ENCODE data around the gene FDCSP.
"Not testable (repeated sequence)": the region's sequence is repeated elsewhere in the genome, so short reads cannot be mapped to it uniquely, and the experiment has no call there.

FDCSP gene

DNA sequence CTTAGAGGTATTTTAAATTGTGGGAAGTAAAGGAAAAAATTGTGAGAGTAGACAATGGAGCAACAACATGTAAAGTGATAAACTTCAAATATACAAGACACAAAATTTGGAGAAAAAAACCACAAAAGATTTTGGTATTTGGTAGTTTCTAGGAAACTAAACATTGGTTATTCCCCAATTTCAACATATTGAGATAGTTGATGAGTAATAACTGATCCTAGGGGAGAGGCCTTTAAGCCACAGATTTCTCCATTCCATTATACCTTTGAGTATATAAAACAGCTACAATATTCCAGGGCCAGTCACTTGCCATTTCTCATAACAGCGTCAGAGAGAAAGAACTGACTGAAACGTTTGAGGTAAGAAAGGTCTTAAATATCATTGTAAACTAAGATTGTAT lies at the start of gene FDCSP:
Gene FDCSP, plus strand, starts transcription at position 301 of the 400 bp plus-strand sequence. CDS start 5,071 bp downstream, outside the sequence.
- no peak for DNase-seq (ENCODE audit: low read depth)

DNA sequence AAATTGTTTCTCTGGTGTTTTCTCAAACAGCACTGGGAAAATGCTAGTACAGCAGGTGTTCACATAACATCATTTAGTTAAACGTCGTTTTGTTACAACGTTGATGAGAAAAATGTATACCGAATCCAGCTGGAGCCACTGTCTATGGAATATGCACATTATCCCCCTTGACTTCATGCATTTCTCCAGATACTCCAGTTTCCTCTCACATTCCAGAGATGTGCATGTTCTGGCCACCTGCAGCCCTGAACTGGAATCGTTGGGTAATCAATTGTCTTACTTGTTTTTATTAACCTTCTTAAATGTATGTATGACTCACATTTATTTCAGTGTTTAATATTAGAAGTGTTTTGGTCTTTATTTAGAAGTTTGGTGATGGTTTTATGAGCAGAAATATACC lies 48.8 kb upstream of the FDCSP start:
- no peak for DNase-seq (ENCODE audit: low read depth)

DNA sequence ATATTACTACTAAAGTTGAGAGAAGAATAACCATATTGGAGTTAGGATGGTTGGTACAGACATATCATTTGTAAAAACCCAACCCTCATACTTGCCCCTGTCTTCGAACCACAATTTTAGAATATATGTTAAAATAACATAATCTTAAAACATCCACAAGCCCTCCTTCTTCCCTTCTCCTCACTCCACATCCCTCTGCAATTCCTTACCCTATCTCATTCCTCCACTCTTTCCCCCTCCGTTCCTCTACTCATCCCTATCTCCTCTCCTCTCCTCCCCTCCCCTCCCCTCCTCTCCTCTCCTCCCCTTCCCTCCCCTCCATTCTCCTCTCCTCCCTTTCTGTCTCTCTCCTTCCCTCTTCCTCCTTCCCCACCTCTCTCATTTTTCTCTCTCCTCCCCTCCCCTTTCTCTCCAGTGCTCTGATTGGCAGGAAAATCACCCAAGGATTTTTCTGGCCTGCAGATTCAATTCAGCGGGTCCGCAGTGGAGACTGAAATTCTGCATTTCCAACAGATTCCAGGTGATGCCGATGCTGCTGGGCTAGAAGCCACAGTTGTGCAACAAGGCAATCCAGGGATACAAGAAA lies 47.8 kb upstream of the FDCSP start:
- no peak for DNase-seq (ENCODE audit: low read depth)

DNA sequence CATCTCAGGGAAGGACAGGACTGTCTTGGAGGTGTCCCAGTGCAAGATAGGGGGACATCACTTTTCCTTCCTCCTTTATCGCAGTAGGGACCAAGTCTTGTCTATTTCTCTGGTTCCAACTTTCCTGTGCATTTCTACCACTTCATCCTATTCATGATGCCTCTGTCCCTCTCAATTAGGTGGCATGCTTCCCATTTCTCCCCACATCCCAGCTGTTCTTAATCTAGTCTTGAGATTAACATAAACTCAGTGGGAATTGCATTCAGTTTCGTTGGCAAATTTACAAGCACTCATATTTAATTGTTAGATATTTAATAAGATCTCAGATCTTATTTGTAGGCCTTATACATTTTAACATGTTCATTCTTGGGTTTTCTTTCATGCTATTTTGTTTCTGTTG lies 46.1 kb upstream of the FDCSP start:
- DNase-seq (ENCODE audit: low read depth) = no peak

DNA sequence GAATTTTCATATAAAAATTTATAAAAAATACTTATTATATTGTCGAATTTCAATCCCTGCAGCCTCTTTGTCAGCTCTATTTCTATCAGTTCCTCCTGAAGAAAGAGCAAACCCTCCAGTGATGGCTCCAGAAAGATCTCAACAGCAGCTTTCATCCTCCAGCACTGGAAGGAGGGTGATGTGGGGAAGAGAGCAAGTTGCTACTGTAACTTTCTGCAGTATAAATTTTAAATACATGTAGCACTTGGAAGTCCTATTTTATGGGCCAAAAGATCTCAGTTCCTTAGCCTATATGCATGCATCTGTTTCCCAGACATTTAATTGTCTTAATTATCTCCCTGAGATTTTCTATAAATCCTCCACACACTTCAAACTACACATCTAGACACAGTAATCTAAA lies 44.1 kb upstream of the FDCSP start:
- DNase-seq (ENCODE audit: low read depth) = no peak

DNA sequence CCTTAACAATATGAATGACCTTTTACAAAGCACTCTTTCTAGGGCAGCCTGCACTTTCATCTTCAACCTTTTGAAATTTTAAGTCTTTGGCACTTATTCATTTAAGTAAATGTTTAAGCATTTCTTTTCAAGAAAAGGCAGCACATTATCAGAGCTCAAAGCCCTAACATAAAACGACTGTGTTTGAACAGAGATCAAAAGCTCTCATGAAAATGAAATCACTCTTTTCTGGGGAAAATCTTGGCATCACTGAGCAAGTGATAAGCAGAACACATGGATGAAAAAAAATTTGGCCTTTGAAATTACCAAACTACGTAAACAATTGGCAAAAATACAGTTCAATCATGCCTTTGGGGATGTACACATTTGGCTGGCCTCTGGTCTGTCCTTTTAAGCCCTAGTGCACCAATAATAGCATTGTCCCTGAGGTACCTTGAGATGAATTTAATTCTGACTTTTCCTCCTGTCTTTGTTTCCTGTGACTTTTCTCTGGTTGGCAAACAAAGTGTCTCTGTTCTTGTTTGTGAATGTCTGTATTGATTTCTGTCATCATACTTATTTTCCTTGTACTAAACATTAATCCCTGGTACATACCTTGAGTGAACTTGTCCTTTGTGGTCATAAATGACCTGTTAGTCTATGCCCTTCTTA lies 43.3 kb upstream of the FDCSP start:
- DNase-seq (ENCODE audit: low read depth) = no peak

DNA sequence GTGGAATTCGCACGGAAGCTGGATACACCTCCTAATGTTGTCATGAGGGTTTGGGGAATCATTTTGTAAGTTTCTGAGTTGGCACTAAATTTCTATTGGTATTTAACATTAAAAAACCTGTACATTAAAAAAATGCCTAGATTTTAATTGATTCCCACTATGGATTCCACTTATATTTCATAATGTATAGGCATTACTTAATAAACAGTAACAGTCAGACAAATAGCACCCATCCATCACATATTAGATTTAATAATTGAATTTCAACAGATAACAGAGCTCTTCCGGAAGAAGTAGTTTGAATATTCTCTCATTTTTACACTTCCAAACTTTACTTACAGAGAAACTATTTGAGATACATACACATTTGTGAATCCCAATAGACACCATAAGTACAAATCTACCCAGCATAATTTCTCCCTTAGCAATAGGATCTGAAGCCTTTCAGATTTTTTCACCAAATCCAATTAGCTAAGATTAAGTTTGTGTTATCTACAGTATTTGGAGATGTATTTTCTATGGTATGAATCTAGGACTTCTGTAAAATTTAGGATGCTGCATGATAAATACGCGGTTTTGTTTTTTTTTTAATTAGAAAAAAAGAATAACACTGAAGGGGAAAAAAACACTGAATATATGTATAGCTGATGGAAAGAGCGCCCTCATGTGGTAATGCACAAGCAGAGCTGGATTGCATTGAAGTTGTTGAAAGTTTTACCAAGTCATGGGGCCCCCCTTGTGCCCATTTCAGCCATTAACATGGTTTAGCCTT lies 42.6 kb upstream of the FDCSP start:
- no peak for DNase-seq (ENCODE audit: low read depth)

DNA sequence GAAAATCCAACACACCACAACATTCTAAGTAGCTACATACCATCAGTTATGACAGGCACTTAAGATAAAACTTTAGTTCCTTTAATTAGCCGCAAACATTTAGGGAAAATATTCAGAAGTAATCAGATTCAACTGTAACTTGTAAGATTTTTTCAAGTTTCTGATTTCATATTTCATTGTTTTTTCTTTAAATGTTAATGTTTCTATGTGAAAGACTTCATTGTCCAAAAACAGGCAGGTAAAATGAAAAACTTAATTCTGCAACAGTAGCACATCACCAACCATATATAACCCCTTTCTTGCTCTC lies 42.0 kb upstream of the FDCSP start:
- no peak for DNase-seq (ENCODE audit: low read depth)

DNA sequence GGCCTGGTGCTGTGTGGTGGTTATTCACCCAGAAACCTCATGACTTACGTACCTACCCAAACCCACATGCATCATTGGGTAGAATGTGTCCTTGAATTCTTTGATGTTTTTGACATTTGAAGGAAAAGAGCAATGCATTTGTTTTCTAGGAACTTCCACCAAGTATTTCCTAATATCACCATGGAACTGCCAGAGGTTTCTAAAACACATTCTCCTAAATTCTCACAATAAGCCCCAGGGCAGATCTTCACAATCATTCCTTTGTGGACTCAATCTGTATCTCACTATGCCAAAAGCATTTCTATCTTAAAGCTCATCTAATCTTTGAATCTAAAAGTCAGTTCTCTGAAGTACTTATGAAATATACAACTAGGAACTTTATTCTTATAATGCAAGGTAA lies 38.7 kb upstream of the FDCSP start:
- no peak for DNase-seq (ENCODE audit: low read depth)

DNA sequence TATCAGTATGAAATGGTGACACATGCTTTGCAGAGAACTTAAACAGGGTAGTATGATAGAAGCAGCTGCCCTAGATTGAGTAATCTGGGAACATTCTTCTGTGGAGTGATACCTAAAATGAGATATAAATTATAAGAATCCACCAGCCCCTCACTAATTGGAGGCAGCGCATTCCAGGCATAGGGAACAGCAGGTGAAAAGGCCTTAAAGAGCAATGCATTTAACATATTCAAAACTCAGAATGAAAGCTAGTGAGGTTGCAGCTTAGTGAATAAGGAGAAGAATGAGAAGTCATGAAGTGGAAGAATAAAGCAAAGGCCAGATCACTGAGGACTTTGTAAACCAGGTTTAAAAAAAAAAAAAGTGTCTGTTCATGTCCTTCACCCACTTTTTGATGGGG lies 35.3 kb upstream of the FDCSP start:
- DNase-seq (ENCODE audit: low read depth) = no peak

DNA sequence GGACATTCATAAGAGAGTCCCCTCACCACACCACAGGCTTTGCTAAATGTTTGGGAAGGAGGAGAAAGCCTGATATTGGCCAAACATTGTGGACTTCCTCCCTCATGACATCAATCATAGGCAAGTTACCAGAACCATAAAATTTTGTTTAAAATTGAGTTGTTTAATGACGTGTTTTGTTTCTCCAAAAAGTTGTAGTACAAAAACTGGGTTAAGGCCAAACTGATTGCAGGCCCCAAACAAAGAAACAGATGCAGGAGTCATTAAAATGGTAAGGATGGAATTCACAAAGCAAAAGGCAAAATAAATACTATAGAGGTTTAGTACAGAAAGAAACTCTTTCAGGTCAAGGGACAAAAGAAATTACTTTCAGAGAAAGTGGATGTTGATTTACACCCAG lies 34.3 kb upstream of the FDCSP start:
- no peak for DNase-seq (ENCODE audit: low read depth)

DNA sequence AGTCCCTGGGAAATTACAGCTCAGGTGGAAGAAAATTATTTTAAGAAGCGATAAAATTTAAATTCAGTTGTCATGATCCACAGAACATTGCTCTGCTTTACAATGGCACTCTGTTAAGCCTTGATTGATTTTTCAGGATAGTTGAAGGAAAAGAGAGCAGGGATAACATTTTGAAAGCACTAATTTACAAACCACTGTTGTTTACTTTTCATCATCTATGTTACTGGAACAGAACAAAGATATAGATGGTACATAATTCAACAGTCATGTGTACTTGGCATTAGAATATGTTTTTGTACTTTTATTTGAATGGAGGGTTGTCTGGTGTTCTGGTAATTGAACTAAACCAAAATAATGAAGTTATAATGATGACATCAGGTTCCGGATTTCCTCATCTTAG lies 33.0 kb upstream of the FDCSP start:
- no peak for DNase-seq (ENCODE audit: low read depth)

DNA sequence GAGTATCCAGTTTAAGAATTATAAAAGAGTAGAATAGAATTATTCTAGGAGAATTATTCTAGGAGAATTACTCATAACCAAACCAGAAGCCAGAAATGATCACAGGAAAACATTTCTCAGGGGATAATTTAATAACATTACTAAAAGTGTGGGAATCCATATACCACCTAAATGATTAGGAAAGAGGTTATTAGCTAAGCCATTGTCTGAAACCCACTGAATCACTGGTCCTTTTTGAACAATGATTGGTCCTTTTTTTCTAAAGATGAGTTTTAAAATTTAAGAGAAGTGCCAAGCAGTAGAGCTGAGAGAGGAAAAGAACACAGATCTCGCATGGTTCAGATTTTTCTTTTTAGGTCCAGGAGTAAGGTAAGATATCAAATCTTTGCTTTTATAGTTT lies 30.5 kb upstream of the FDCSP start, which contains the start of gene ODAM:
Gene ODAM, plus strand, starts transcription at position 301 of the 400 bp plus-strand sequence. CDS start 819 bp downstream, outside the sequence.
- DNase-seq (ENCODE audit: low read depth) = no peak

DNA sequence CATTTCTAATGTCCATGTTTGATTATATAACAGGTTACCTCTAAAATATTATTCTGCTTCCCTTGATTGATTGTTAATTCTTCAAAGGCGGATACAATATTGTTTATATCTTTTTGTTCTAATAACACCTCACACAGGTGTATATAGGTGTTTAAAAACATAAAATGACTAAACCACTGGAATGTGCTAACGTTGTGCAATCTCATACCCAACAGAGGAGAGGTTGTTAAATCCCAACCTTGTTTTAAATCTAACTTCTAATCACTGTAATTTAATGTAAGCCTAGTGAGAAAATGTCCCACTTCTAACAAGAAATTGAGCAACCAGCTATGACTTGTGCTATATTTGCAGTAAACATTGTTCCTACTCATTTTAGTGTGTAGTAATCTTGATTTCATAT lies 29.1 kb upstream of the FDCSP start:
- no peak for DNase-seq (ENCODE audit: low read depth)

DNA sequence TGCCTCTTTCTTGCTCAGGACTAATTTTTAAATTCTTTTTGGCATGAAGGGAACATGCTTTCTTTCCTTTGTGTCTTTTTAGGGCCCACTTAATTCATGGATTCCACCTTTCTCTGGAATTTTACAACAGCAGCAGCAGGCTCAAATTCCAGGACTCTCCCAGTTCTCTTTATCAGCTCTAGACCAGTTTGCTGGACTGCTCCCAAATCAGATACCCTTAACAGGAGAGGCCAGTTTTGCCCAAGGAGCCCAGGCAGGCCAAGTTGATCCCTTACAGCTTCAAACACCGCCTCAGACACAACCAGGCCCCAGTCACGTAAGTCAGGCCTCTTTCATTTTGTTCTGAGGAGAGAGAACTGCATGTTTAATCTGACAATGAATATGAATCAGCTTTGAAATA lies 28.1 kb upstream of the FDCSP start:
- no peak for DNase-seq (ENCODE audit: low read depth)

DNA sequence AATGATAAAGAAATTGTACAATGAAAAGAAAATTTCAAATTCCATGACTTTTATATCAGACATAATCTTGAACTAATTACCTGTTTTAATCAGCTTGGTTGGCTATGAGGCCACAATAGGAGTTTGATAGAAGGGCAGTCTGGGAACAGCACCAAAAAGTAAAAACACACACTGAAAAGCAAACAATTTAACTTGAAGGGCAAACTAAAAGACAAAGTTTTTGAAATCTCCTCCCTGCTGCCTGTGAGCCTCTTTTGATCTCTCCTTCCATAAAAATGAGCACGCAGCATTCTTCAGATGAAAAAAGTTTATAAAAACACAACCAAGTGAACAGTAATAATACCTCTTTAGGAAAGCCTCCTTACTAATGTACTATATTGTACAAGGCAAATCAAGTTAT lies 22.3 kb upstream of the FDCSP start:
- DNase-seq (ENCODE audit: low read depth) = no peak

DNA sequence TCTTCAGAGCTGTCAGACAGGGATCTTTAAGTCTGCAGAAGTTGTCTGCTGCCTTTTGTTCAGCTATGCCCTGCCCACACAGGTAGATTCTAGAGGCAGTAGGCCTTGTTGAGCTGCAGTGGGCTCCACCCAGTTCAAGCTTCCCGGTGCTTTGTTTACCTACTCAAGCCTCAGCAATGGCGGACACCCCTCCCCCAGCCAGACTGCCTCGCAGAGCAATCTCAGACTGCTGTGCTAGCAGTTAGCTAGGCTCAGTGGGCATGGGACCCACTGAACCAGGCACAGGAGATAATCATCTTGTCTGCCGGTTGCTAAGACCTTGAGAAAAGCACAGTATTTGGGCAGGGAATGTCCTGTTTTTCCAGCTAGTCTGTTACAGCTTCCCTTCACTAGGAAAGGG lies 13.2 kb upstream of the FDCSP start:
- DNase-seq (ENCODE audit: low read depth) = not testable (repeated sequence)

DNA sequence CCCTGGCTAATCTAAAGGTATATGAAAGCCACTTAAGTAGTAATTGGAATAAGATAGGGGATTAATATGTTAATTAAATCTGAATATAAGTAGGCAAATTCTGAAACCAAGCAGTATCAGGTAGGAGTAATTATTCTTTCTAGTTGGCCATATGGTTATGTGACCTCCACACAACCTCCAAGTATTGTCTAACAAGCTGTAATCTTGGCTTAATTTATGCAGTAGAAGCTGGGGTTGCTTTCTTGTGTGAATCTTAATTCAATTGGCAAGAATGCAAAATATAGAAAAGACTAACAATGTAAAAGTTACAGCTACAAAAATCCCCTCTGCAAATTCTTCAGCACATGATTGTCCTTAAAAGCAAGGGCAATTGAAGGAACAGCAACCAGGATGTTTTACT lies 9.8 kb upstream of the FDCSP start:
- DNase-seq (ENCODE audit: low read depth) = not testable (repeated sequence)

DNA sequence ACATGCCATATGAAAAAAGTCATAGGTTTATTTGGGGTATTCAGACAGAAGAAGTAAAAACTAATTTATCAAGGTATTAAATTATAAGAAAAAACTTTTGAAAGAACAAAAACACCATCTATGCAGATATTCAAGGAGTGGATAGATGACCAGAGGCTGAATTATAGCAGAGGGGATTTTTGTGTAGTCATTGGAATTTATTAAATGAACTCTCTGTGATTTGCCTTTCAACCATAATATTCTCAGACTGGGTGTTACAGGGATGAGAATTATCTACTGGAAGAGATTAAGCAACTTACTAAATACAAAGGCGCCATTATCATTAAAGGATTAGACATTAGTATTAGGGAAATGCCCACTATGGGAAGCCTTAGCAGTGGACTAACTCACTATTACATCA lies 9.4 kb upstream of the FDCSP start:
- not testable (repeated sequence) for DNase-seq (ENCODE audit: low read depth)

DNA sequence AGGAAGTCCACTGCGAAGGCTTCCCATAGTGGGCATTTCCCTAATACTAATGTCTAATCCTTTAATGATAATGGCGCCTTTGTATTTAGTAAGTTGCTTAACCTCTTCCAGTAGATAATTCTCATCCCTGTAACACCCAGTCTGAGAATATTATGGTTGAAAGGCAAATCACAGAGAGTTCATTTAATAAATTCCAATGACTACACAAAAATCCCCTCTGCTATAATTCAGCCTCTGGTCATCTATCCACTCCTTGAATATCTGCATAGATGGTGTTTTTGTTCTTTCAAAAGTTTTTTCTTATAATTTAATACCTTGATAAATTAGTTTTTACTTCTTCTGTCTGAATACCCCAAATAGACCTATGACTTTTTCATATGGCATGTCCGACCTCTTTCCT lies 4.5 kb upstream of the FDCSP start:
- DNase-seq (ENCODE audit: low read depth) = not testable (repeated sequence)

DNA sequence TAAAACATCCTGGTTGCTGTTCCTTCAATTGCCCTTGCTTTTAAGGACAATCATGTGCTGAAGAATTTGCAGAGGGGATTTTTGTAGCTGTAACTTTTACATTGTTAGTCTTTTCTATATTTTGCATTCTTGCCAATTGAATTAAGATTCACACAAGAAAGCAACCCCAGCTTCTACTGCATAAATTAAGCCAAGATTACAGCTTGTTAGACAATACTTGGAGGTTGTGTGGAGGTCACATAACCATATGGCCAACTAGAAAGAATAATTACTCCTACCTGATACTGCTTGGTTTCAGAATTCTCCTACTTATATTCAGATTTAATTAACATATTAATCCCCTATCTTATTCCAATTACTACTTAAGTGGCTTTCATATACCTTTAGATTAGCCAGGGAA lies 4.1 kb upstream of the FDCSP start:
- DNase-seq (ENCODE audit: low read depth) = not testable (repeated sequence)

DNA sequence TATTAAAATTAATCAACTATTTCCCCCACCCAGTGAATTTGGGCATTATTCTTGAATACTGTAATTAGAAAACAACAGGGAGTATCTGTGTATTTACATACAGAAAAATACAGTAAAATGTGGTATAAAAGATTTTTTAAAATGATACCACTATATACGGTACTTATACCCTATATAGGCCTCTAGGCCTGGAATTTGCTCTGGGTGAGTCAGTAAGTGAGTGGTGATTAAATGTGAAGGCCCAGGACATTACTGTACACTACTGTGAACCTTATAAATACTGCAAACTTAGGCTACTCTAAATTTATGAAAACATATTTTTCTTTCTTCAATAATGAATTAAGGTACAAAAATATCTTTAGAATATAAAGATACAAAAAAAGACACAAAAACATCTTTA lies 10.2 kb downstream of the FDCSP start:
- no peak for DNase-seq (ENCODE audit: low read depth)

DNA sequence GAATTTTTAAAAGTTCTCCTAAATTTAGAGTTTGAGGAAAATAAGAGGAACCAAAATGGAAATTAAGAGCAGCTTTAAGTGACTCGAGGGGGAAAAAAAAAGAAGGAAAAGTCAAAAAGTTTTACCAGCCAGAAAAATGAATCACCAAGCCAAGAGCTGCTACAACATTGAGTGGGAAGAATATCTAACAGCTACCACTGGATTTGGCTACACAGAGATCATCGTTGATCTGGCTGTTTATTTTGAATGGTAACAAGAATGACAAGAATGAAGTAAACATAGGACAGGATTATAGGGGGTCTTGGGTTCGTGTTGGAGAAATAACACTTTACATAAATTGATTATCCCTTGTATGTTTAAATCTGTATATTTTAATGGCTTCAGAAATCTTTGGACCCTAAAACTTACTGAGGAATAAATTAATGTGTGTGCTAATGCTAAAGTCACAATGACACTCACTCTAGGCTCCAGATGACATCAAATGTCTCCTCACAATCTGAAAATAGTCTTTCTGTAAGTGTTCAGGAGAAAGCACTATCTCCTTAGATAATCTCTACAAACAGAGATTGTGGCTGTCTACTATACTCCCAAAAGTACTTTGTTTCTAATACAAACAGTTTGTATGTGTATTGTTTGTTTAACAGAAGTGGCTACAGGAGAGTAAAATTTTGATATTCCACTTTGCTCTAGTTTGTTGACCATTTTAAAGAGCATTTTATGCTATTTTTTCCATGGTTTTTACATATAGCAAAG lies 13.4 kb downstream of the FDCSP start:
- no peak for DNase-seq (ENCODE audit: low read depth)

All from stimulated activated CD8-positive, alpha-beta memory T cell treated with anti-CD3 and anti-CD28 coated beads, Interleukin-15, amount 100 ng/mL, for 1 hour (primary cell).